ENCODE data around the gene TAGLN3.

The TAGLN3 gene

DNA sequence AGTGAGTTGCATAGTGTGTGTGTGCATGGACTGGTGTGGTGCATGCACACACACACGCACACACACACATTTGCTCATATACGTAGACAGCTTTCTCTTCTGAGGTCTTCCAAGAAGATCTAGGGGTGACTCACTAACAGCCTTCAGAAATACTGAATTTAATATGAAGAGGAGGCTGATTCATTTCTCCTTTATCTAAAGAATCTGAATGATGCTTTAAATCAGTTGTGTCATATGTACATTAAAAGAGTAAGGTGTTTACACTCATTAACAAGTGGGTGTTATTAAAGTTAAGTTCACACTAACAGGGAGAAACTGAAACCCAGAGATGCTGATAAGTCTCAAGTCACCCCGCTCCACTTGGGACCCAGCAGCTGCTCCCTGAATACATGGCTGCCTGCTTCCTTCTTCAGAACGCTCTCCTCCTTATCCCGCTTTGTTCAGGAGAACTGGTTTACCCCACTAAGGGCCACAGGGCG is 57.8 kb downstream of the TAGLN3 start:
- Histone ChIP-seq H3K79me2 (ENCODE audit: low read length) (no peaks in the 10 kb centered on the region), H3K9ac (ENCODE audit: low read length) (no peak overlapping the region), H3K27ac (ENCODE audit: low read length) (no peak overlapping the region), H3K4me2 (ENCODE audit: low read length) (no peak overlapping the region), H3K36me3 (replicated peaks; ENCODE audit: low read depth, low read length) (no peaks in the 10 kb centered on the region), H4K20me1 (ENCODE audit: insufficient read depth, low read length) (no peaks in the 10 kb centered on the region), H2AFZ (ENCODE audit: low read depth, low read length) (no peak overlapping the region), H3K27me3 (ENCODE audit: low read depth, low read length) (peaks cover 9% of the 10 kb centered on the region), H3K9me3 (ENCODE audit: insufficient read depth, low read length) (no peaks in the 10 kb centered on the region), H3K4me1 (ENCODE audit: low read length) (no peaks in the 10 kb centered on the region), H3K4me3 (ENCODE audit: low read length) (no peak overlapping the region)
- TF ChIP-seq EZH2phosphoT487 (IDR thresholded peaks at IDR 0.05; ENCODE audit: low read depth): no peak
- TF ChIP-seq, protein P1, sequence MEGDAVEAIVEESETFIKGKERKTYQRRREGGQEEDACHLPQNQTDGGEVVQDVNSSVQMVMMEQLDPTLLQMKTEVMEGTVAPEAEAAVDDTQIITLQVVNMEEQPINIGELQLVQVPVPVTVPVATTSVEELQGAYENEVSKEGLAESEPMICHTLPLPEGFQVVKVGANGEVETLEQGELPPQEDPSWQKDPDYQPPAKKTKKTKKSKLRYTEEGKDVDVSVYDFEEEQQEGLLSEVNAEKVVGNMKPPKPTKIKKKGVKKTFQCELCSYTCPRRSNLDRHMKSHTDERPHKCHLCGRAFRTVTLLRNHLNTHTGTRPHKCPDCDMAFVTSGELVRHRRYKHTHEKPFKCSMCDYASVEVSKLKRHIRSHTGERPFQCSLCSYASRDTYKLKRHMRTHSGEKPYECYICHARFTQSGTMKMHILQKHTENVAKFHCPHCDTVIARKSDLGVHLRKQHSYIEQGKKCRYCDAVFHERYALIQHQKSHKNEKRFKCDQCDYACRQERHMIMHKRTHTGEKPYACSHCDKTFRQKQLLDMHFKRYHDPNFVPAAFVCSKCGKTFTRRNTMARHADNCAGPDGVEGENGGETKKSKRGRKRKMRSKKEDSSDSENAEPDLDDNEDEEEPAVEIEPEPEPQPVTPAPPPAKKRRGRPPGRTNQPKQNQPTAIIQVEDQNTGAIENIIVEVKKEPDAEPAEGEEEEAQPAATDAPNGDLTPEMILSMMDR (IDR thresholded peaks at IDR 0.05; ENCODE audit: low read depth, low read length): no peak

DNA sequence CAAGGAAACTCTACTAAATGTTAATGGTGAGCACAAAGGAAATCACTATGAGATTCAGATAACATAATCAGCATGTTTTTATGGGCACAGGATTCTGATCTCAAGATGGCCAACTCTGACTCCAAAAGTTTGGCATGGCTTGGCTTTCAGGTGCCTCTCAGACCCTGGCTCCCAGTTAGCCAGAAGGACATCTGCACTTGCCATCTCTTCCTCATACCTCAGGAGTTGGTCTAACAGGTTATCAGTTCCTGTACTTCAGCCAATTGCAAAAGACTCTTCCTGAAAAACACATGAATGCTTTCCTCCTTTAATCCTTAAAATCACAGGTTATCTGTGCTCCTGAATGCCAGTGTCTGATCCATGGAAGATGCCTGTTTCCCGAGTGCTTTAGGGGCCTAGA is 60.8 kb downstream of the TAGLN3 start:
- Histone ChIP-seq H3K9ac (ENCODE audit: low read length) (no peak overlapping the region), H3K36me3 (replicated peaks; ENCODE audit: low read depth, low read length) (no peaks in the 10 kb centered on the region), H2AFZ (ENCODE audit: low read depth, low read length) (no peak overlapping the region), H3K4me2 (ENCODE audit: low read length) (no peak overlapping the region), H3K4me3 (ENCODE audit: low read length) (no peak overlapping the region), H3K9me3 (ENCODE audit: insufficient read depth, low read length) (no peaks in the 10 kb centered on the region), H3K79me2 (ENCODE audit: low read length) (no peaks in the 10 kb centered on the region), H3K27ac (ENCODE audit: low read length) (no peak overlapping the region), H3K4me1 (ENCODE audit: low read length) (no peaks in the 10 kb centered on the region), H4K20me1 (ENCODE audit: insufficient read depth, low read length) (no peaks in the 10 kb centered on the region), H3K27me3 (ENCODE audit: low read depth, low read length) (no peaks in the 10 kb centered on the region)
- TF ChIP-seq, protein P1 (IDR thresholded peaks at IDR 0.05; ENCODE audit: low read depth, low read length): no peak
- no peak for TF ChIP-seq EZH2phosphoT487 (IDR thresholded peaks at IDR 0.05; ENCODE audit: low read depth)

DNA sequence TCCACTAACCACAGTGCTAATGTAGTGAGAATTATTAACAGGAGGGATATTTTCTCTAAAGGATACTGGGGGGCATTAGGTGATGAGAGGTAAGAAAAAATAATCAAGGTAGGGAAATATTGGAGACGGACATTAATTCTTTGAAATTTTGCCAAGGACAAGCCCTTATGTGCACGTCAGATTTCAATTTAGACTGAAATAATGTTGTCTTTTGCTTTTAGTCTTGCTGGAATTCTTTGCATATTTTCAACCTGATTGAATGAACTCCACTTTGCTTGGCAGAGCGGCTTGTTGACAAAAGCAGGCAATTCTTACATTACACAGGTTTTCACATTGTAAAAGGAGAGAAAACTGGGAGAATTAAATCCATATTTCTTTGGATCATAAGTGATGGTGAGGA is 62.4 kb downstream of the TAGLN3 start:
- H3K4me1 ChIP-seq (ENCODE audit: low read length): no peaks in the 10 kb centered on the region

More for the DNA sequence above, 62.4 kb downstream of the TAGLN3 start:
- Histone ChIP-seq H3K27ac (ENCODE audit: low read length) (no peak overlapping the region), H3K9me3 (ENCODE audit: insufficient read depth, low read length) (no peaks in the 10 kb centered on the region), H4K20me1 (ENCODE audit: insufficient read depth, low read length) (no peaks in the 10 kb centered on the region), H3K4me2 (ENCODE audit: low read length) (no peak overlapping the region), H3K79me2 (ENCODE audit: low read length) (no peaks in the 10 kb centered on the region), H2AFZ (ENCODE audit: low read depth, low read length) (no peak overlapping the region), H3K27me3 (ENCODE audit: low read depth, low read length) (no peaks in the 10 kb centered on the region), H3K36me3 (replicated peaks; ENCODE audit: low read depth, low read length) (no peaks in the 10 kb centered on the region), H3K4me3 (ENCODE audit: low read length) (no peak overlapping the region), H3K9ac (ENCODE audit: low read length) (no peak overlapping the region)
- TF ChIP-seq, protein P1 (IDR thresholded peaks at IDR 0.05; ENCODE audit: low read depth, low read length): no peak
- TF ChIP-seq EZH2phosphoT487 (IDR thresholded peaks at IDR 0.05; ENCODE audit: low read depth): no peak

Measured in OCI-LY3 (cell line).